Measurements from ENCODE around the gene DDB1.

Gene DDB1

GRCh38 chr11:61283613-61284012 is 49.3 kb downstream of the DDB1 start:
- no peak overlapping the region for H3K27ac ChIP-seq (ENCODE audit: low read depth, low read length)

GRCh38 chr11:61281581-61282250 is 51.2 kb downstream of the DDB1 start:
- Histone ChIP-seq H3K4me3 (ENCODE audit: low read depth in 1 of 2, low read length in 2 of 2) (no peak overlapping the region), H3K9ac (ENCODE audit: low read depth in 1 of 2, low read length in 2 of 2) (no peak overlapping the region), H3K9me3 (ENCODE audit: control insufficient read depth in 1 of 2, low read length in 2 of 2) (no peaks in the 10 kb centered on the region), H3K27ac (ENCODE audit: low read depth, low read length) (no peak overlapping the region), H3K27me3 (ENCODE audit: control insufficient read depth in 1 of 2, insufficient read depth in 2 of 2, low read length in 2 of 2) (no peaks in the 10 kb centered on the region), H3K36me3 (ENCODE audit: control insufficient read depth in 1 of 2, insufficient read depth in 2 of 2, low read length in 2 of 2) (peaks cover 0 to 3% of the 10 kb centered on the region in 2 donors), H3K4me1 (ENCODE audit: control insufficient read depth in 1 of 2, insufficient read depth in 2 of 2, low read length in 2 of 2) (no peaks in the 10 kb centered on the region)

More at GRCh38 chr11:61283613-61284012, 49.3 kb downstream of the DDB1 start:
- H3K9ac ChIP-seq (ENCODE audit: low read depth in 1 of 2, low read length in 2 of 2): no peak overlapping the region
- no peaks in the 10 kb centered on the region for H3K27me3 ChIP-seq (ENCODE audit: control insufficient read depth in 1 of 2, insufficient read depth in 2 of 2, low read length in 2 of 2)
- no peaks in the 10 kb centered on the region for H3K9me3 ChIP-seq (ENCODE audit: control insufficient read depth in 1 of 2, low read length in 2 of 2)
- no peak overlapping the region for H3K4me3 ChIP-seq (ENCODE audit: low read depth in 1 of 2, low read length in 2 of 2)
- H3K4me1 ChIP-seq (ENCODE audit: control insufficient read depth in 1 of 2, insufficient read depth in 2 of 2, low read length in 2 of 2): no peaks in the 10 kb centered on the region
- peaks cover 0 to 3% of the 10 kb centered on the region in 2 donors for H3K36me3 ChIP-seq (ENCODE audit: control insufficient read depth in 1 of 2, insufficient read depth in 2 of 2, low read length in 2 of 2)

- Histone ChIP-seq H3K27me3 (ENCODE audit: control insufficient read depth in 1 of 2, insufficient read depth in 2 of 2, low read length in 2 of 2) (no peaks in the 10 kb centered on the region), H3K9ac (ENCODE audit: low read depth in 1 of 2, low read length in 2 of 2) (no peak overlapping the region), H3K9me3 (ENCODE audit: control insufficient read depth in 1 of 2, low read length in 2 of 2) (no peaks in the 10 kb centered on the region), H3K4me1 (ENCODE audit: control insufficient read depth in 1 of 2, insufficient read depth in 2 of 2, low read length in 2 of 2) (no peaks in the 10 kb centered on the region), H3K27ac (ENCODE audit: low read depth, low read length) (no peak overlapping the region), H3K4me3 (ENCODE audit: low read depth in 1 of 2, low read length in 2 of 2) (no peak overlapping the region), H3K36me3 (ENCODE audit: control insufficient read depth in 1 of 2, insufficient read depth in 2 of 2, low read length in 2 of 2) (peaks cover 0 to 2% of the 10 kb centered on the region in 2 donors)
Observed at GRCh38 chr11:61280883-61281580, 51.9 kb downstream of the DDB1 start.

- no peaks in the 10 kb centered on the region for H3K9me3 ChIP-seq (ENCODE audit: control insufficient read depth in 1 of 2, low read length in 2 of 2)
Observed at GRCh38 chr11:61279934-61280659, 52.8 kb downstream of the DDB1 start.

GRCh38 chr11:61278001-61278470 is 54.9 kb downstream of the DDB1 start:
- Histone ChIP-seq H3K4me3 (ENCODE audit: low read depth in 1 of 2, low read length in 2 of 2) (no peak overlapping the region), H3K27me3 (ENCODE audit: control insufficient read depth in 1 of 2, insufficient read depth in 2 of 2, low read length in 2 of 2) (no peaks in the 10 kb centered on the region), H3K9ac (ENCODE audit: low read depth in 1 of 2, low read length in 2 of 2) (no peak overlapping the region), H3K27ac (ENCODE audit: low read depth, low read length) (no peak overlapping the region), H3K36me3 (ENCODE audit: control insufficient read depth in 1 of 2, insufficient read depth in 2 of 2, low read length in 2 of 2) (no peaks in the 10 kb centered on the region), H3K9me3 (ENCODE audit: control insufficient read depth in 1 of 2, low read length in 2 of 2) (no peaks in the 10 kb centered on the region), H3K4me1 (ENCODE audit: control insufficient read depth in 1 of 2, insufficient read depth in 2 of 2, low read length in 2 of 2) (peaks cover 6 to 9% of the 10 kb centered on the region in 2 donors)

More at GRCh38 chr11:61279934-61280659, 52.8 kb downstream of the DDB1 start:
- Histone ChIP-seq H3K4me3 (ENCODE audit: low read depth in 1 of 2, low read length in 2 of 2) (no peak overlapping the region), H3K36me3 (ENCODE audit: control insufficient read depth in 1 of 2, insufficient read depth in 2 of 2, low read length in 2 of 2) (no peaks in the 10 kb centered on the region), H3K27me3 (ENCODE audit: control insufficient read depth in 1 of 2, insufficient read depth in 2 of 2, low read length in 2 of 2) (no peaks in the 10 kb centered on the region), H3K27ac (ENCODE audit: low read depth, low read length) (no peak overlapping the region), H3K9ac (ENCODE audit: low read depth in 1 of 2, low read length in 2 of 2) (no peak overlapping the region), H3K4me1 (ENCODE audit: control insufficient read depth in 1 of 2, insufficient read depth in 2 of 2, low read length in 2 of 2) (no peaks in the 10 kb centered on the region)

- Histone ChIP-seq H3K27ac (ENCODE audit: low read depth, low read length) (no peak overlapping the region), H3K4me1 (ENCODE audit: control insufficient read depth in 1 of 2, insufficient read depth in 2 of 2, low read length in 2 of 2) (peaks cover 6 to 9% of the 10 kb centered on the region in 2 donors), H3K27me3 (ENCODE audit: control insufficient read depth in 1 of 2, insufficient read depth in 2 of 2, low read length in 2 of 2) (no peaks in the 10 kb centered on the region), H3K36me3 (ENCODE audit: control insufficient read depth in 1 of 2, insufficient read depth in 2 of 2, low read length in 2 of 2) (no peaks in the 10 kb centered on the region), H3K9me3 (ENCODE audit: control insufficient read depth in 1 of 2, low read length in 2 of 2) (no peaks in the 10 kb centered on the region), H3K4me3 (ENCODE audit: low read depth in 1 of 2, low read length in 2 of 2) (no peak overlapping the region), H3K9ac (ENCODE audit: low read depth in 1 of 2, low read length in 2 of 2) (no peak overlapping the region)
Observed at GRCh38 chr11:61277186-61278000, 55.5 kb downstream of the DDB1 start.

- Histone ChIP-seq H3K9me3 (ENCODE audit: control insufficient read depth in 1 of 2, low read length in 2 of 2) (no peaks in the 10 kb centered on the region), H3K36me3 (ENCODE audit: control insufficient read depth in 1 of 2, insufficient read depth in 2 of 2, low read length in 2 of 2) (no peaks in the 10 kb centered on the region), H3K27me3 (ENCODE audit: control insufficient read depth in 1 of 2, insufficient read depth in 2 of 2, low read length in 2 of 2) (no peaks in the 10 kb centered on the region), H3K27ac (ENCODE audit: low read depth, low read length) (no peak overlapping the region), H3K9ac (ENCODE audit: low read depth in 1 of 2, low read length in 2 of 2) (no peak overlapping the region), H3K4me3 (ENCODE audit: low read depth in 1 of 2, low read length in 2 of 2) (no peak overlapping the region), H3K4me1 (ENCODE audit: control insufficient read depth in 1 of 2, insufficient read depth in 2 of 2, low read length in 2 of 2) (peaks cover 6 to 9% of the 10 kb centered on the region in 2 donors)
Observed at GRCh38 chr11:61275191-61275590, 57.7 kb downstream of the DDB1 start.

GRCh38 chr11:61274084-61274483 is 58.8 kb downstream of the DDB1 start:
- Histone ChIP-seq H3K27me3 (ENCODE audit: control insufficient read depth in 1 of 2, insufficient read depth in 2 of 2, low read length in 2 of 2) (no peaks in the 10 kb centered on the region), H3K4me1 (ENCODE audit: control insufficient read depth in 1 of 2, insufficient read depth in 2 of 2, low read length in 2 of 2) (peaks cover 6 to 9% of the 10 kb centered on the region in 2 donors), H3K9me3 (ENCODE audit: control insufficient read depth in 1 of 2, low read length in 2 of 2) (no peaks in the 10 kb centered on the region), H3K27ac (ENCODE audit: low read depth, low read length) (no peak overlapping the region), H3K9ac (ENCODE audit: low read depth in 1 of 2, low read length in 2 of 2) (no peak overlapping the region), H3K4me3 (ENCODE audit: low read depth in 1 of 2, low read length in 2 of 2) (no peak overlapping the region), H3K36me3 (ENCODE audit: control insufficient read depth in 1 of 2, insufficient read depth in 2 of 2, low read length in 2 of 2) (no peaks in the 10 kb centered on the region)

GRCh38 chr11:61273178-61274078 is 59.5 kb downstream of the DDB1 start:
- Histone ChIP-seq H3K27me3 (ENCODE audit: control insufficient read depth in 1 of 2, insufficient read depth in 2 of 2, low read length in 2 of 2) (no peaks in the 10 kb centered on the region), H3K4me3 (ENCODE audit: low read depth in 1 of 2, low read length in 2 of 2) (no peak overlapping the region), H3K27ac (ENCODE audit: low read depth, low read length) (no peak overlapping the region), H3K36me3 (ENCODE audit: control insufficient read depth in 1 of 2, insufficient read depth in 2 of 2, low read length in 2 of 2) (no peaks in the 10 kb centered on the region), H3K9me3 (ENCODE audit: control insufficient read depth in 1 of 2, low read length in 2 of 2) (no peaks in the 10 kb centered on the region), H3K4me1 (ENCODE audit: control insufficient read depth in 1 of 2, insufficient read depth in 2 of 2, low read length in 2 of 2) (peaks cover 6 to 9% of the 10 kb centered on the region in 2 donors), H3K9ac (ENCODE audit: low read depth in 1 of 2, low read length in 2 of 2) (no peak overlapping the region)
